Right renal pelvis (tissue), 4 donors: ENCODE measurements around the gene RNLS. TPM values are rescaled to one million over a fixed set of nuclear protein-coding genes. Genes with fewer than 3 reads are reported as not detected.
A peak's percentile ranks its signal among the peaks of the same experiment; 100 is the strongest.

ENCODE experiments used
- DNase-seq, 4 donors: peaks; one replicate each; pipeline ENCODE4 v3.0.0-alpha.2; 2013; ENCODE audit warnings: low read depth in 4 of 4, low spot score in 3 of 4, missing footprints in 1 of 4
- polyA plus RNA-seq, 4 donors: library from polyadenylated mRNA; unstranded; fragments of 120-200 nt; gene quantifications; one replicate each; pipeline ENCODE4 v1.2.1, GENCODE V29; 2013; ENCODE audit not compliant: insufficient read length in 4 of 4

Gene RNLS
- polyA plus RNA-seq, 4 donors = 16.7 to 18.8 (median 17.8) TPM

DNA sequence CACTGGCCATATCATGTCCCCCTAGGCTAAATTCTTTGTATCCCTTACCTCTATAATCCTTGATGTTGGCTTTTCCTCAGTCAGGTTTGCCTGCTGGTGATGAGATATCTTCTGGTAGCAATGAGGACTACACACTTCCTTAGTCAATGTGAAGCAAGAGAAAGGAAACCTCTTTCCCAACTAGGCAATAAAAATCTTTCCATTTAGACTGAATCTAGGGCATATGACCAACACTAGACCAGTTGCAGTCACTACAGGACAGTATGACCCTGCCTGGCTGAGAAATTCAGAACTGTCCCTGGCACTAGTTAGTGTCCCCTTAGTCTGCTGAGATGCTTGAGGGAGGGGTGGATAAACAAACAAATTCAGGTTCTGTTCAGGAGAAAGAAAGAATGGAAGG lies 142.6 kb downstream of the RNLS start:
- DNase-seq = no peak

GRCh38 chr10:88439932-88440331 lies 143.2 kb downstream of the RNLS start:
- DNase-seq = no peak

- DNase-seq = no peak
Observed at GRCh38 chr10:88437411-88437810, 145.7 kb downstream of the RNLS start.

DNA sequence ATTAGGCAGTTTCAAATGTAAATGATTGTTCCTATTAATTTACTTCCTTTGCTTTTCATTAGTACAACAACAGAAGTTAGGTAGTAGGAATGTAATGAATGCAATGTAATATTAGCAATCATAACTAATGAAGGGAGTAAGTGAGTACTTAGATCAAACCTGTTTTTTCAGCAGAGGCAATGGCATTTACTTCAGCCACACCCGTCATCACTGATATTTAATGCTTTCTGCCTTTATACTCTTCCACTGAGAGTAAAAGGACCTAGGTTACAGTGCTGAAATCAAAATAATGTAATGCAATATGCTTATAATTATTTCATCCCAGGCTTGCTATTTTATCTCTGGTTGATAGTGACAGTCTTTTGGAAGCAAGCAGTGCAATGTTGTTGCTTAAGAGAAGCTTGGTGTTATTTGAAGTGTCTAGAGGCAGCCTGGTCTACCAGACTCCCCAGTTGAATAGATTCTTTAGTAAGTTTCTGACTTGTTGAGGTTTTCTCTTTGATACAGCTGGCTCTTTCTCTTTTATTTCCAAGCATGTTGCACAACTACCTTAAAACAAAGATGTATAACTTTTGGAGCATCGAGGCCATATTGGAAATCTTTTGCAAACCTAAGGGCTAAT lies 149.4 kb downstream of the RNLS start:
- no peak for DNase-seq

GRCh38 chr10:88431103-88431502 lies 152.0 kb downstream of the RNLS start:
- DNase-seq = no peak

- no peak for DNase-seq
Observed at GRCh38 chr10:88428976-88429375, 154.1 kb downstream of the RNLS start.

GRCh38 chr10:88428442-88428841 lies 154.7 kb downstream of the RNLS start:
- no peak for DNase-seq

DNA sequence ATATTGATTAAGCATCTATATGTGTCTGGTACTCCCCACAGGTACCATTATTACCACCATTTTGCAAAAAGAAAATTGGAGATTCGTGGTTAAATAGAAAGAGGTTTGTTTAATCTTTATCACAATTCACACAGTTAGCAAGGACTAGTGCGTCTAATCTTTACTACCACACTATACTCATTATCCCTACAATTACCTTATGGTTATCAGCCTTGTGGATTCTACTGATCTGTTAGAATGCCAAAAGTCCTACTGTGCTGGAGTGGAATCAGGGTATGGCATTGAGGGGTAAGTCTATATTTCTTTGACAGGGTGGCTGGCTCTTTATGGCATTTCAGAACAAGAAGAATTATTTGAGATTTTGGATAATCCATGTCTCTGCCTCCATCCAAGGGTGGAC lies 156.1 kb downstream of the RNLS start:
- DNase-seq = no peak

- DNase-seq = no peak
Observed at GRCh38 chr10:88424881-88425280, 158.2 kb downstream of the RNLS start.

DNA sequence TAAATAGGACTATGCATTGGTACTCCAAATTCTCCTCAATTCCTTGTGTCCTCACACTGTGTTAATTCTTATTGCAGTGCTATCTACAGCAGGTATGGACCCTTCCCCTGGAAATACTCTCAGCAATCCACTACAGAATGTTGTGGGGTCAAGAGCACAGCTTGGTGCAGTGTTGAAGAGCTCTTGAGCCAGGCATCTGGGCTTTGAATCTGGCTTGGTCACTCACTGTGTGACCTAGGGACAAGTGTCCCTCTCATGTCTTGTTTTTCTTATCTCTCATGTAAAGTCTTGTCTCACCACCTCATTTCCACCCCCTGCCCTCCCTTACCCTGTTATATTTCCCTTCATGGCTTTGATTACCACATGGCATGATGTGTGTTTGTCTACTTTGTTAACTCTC lies 159.4 kb downstream of the RNLS start:
- no peak for DNase-seq

GRCh38 chr10:88421590-88421989 lies 161.5 kb downstream of the RNLS start:
- no peak for DNase-seq

DNA sequence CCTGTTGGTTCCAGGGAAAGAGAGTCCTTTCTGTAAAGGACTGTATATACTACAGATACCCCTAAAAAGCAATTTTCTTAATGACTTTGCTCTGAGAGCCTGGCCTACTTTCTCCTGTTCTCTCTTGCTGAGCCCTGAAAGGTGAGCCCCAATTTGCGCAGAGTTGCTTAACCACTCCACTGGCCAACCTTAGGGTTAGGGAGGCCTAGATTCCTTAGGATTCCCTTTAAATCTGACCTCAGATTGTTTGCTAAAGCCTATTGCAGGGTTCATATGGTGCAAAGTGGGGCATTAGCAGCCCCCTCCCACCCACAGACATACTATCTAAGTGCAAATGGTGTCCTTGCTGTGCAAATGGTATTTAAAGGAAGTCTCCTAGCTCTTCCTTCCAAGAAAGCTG lies 164.2 kb downstream of the RNLS start:
- no peak for DNase-seq

- peak in 3 of 4 donors; percentile 18 to 23 (median 19) for DNase-seq
Observed at GRCh38 chr10:88417387-88418030, 165.6 kb downstream of the RNLS start.

GRCh38 chr10:88416801-88417200 lies 166.3 kb downstream of the RNLS start:
- DNase-seq = peak in 1 of 4 donors; percentile 17

DNA sequence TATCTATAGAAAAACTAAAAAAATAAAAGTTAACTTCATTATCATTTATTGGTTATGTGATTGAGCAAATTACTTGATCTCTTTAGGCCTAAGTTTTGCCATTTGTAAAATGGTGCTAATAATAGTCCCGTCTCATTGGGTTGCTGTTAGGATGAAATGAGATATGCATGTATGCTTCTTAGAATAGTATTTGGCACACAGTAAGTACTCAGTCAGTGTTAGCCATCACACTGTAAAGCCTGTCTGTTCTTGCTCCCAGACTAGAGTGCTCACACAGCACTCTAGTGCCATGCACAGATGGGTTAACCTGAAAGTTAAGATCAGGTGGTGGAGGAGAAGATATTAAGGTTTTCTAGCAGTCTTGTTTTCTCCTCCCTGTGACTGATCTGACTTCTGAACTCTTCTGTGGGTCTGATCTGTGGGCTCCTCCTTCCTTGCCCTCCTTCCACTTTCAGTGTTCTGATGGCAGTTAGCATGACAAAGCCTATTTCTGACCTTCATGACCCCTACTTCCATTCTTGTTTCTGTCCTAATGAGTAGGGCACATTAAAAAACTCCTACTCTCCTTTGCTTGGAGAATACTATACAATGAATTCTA lies 167.5 kb downstream of the RNLS start:
- no peak for DNase-seq

DNA sequence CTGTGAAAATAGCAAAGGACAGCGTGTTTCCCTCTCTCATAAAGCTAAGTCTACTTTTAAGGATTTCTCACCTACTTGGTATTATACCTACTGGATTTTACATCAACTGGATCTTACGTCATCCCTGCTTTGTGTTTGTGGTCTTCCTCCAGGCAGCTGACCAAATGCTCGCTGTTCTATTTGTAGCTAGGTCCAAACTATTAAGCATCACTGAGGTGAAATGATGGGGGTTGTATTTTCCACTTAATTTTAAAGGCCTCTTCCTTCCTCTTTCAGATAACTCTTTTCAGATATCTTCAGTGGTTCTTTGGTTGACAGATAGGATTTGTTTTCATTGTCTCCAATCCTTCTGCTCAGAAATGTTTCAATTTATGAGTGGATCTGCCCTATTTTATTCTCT lies 169.7 kb downstream of the RNLS start:
- no peak for DNase-seq

DNA sequence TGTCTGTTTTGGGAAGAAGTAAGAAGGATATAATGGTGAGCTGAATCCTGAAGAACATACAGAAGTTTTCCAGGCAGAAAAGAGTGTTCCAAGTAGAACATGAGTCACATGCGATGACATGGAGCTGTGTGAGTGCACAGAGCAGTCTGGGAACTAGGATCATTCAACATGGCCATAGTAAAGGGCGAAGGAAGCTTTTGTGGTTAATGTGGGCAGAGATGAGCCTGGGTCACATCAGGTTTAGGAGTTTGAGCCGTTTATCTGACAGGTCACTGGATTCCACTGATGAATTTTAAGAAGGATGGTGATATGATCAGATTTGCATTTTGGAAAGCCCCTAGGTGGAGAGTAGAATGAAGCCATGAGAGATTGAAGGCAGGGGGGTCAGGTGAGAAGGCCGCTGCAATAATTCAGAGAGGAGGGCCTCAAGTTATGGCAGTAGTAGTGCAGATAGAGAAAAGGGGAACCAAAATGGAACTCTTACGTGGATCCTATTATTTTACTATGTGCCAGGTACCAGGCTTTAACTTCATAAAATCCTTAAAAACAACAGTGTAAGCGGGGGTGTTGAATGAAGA lies 171.3 kb downstream of the RNLS start:
- no peak for DNase-seq

GRCh38 chr10:88409824-88410223 lies 173.3 kb downstream of the RNLS start:
- DNase-seq = no peak

- DNase-seq = no peak
Observed at GRCh38 chr10:88409236-88409635, 173.9 kb downstream of the RNLS start.

DNA sequence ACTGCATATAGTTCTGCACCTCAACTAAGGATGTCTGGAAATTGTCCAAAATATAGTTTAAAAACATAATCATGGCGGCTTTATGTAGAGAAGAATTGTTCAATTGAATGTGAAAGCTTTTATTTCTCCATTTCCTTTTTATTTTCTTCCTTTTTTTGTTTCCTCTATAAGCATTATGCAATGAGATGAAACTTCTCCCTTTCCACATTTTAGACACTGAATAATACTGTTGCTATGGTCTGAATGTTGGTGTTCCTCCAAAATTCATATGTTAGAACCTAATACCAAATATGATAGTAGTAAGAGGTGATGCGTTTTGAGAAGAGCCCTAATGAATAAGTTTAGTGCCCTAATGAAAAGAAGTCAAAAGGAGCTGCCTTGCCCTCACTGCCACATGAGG lies 175.0 kb downstream of the RNLS start:
- no peak for DNase-seq

DNA sequence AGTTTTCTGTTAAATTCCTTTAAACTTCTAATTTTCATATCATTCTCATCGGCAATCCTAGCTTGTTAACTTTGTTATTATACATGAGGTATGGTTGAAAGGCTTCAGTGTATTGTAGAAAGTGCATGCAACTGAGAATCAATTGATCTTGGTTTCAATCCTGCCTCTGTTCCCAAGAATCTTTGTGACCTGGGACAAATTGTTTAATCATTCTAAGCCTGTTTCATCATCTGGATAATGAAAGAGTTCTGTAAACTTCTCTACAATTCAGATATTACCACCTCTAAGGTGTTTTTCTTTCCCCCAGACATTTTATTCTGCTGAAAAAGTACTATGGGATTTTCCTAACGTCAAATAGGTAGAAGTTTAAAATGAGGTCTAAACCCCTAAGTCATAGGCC lies 179.0 kb downstream of the RNLS start:
- DNase-seq = no peak
